ENCODE results near the gene POM121L12.

The POM121L12 gene

GRCh38 chr7:53070883-53071282 is 35.5 kb downstream of the POM121L12 start:
- no peak for ATAC-seq
- no peak for TF ChIP-seq ZC3H10 (CRISPR knock-in tag; IDR thresholded peaks at IDR 0.05)
- no peak for TF ChIP-seq TSHZ2 (CRISPR knock-in tag; IDR thresholded peaks at IDR 0.05)
- no peak for TF ChIP-seq ZFP3 (CRISPR knock-in tag; IDR thresholded peaks at IDR 0.05)
- no peak for TF ChIP-seq ZNF565 (CRISPR knock-in tag; conservative IDR thresholded peaks at IDR 0.05; ENCODE audit: low read depth)
- no peak for TF ChIP-seq CREB5 (CRISPR knock-in tag; IDR thresholded peaks at IDR 0.05; ENCODE audit: low read depth)
- TF ChIP-seq TCF4 (CRISPR knock-in tag; IDR thresholded peaks at IDR 0.05; ENCODE audit: borderline replicate concordance) = no peak
- TF ChIP-seq ZFP30 (CRISPR knock-in tag; IDR thresholded peaks at IDR 0.05) = no peak
- no peak for TF ChIP-seq ISL1 (CRISPR knock-in tag; IDR thresholded peaks at IDR 0.05)
- TF ChIP-seq ZNF70 (CRISPR knock-in tag; IDR thresholded peaks at IDR 0.05) = no peak
- no peak for TF ChIP-seq SNAI2 (CRISPR knock-in tag; IDR thresholded peaks at IDR 0.05)
- TF ChIP-seq PATZ1 (CRISPR knock-in tag; IDR thresholded peaks at IDR 0.05; ENCODE audit: borderline replicate concordance) = no peak
- no peak for TF ChIP-seq ZNF8 (CRISPR knock-in tag; IDR thresholded peaks at IDR 0.05)
- no peak for TF ChIP-seq ARNTL (CRISPR knock-in tag; IDR thresholded peaks at IDR 0.05; ENCODE audit: borderline replicate concordance, low read depth)
- no peak for TF ChIP-seq GLIS3 (CRISPR knock-in tag; IDR thresholded peaks at IDR 0.05)
- TF ChIP-seq CSDC2 (CRISPR knock-in tag; IDR thresholded peaks at IDR 0.05) = no peak
- TF ChIP-seq RARB (CRISPR knock-in tag; IDR thresholded peaks at IDR 0.05) = no peak
- no peak for TF ChIP-seq OSR1 (CRISPR knock-in tag; IDR thresholded peaks at IDR 0.05)
- TF ChIP-seq ESRRG (CRISPR knock-in tag; IDR thresholded peaks at IDR 0.05) = no peak
- TF ChIP-seq PPARA (CRISPR knock-in tag; IDR thresholded peaks at IDR 0.05; ENCODE audit: borderline replicate concordance) = no peak
- no peak for TF ChIP-seq BACH2 (CRISPR knock-in tag; IDR thresholded peaks at IDR 0.05; ENCODE audit: borderline replicate concordance)
